GM23338 (cell line): ENCODE data around the gene GAP43. TPM values are rescaled to one million over a fixed set of nuclear protein-coding genes. Genes with fewer than 3 reads are reported as not detected.

Experiments used
- ATAC-seq: fragments of 200-7000 bp; cut with Tn5 transposase; 3 replicates; pipeline ENCODE4 v1.9.1; 2020
- DNase-seq: peaks from one replicate; pipeline ENCODE4 v3.0.0-alpha.2; 2015; ENCODE audit warnings: low spot score
- H2AFZ ChIP-seq: fragments of 200-600 bp; sonication (generic); 2 replicates; pipeline ENCODE4 v1.8.0; 2016; ENCODE audit warnings: antibody characterized with exemption, mild to moderate bottlenecking, moderate library complexity
- H3F3A ChIP-seq: fragments of 200-600 bp; sonication (generic); replicated peaks from 2 replicates; pipeline ENCODE4 v1.8.0; 2017; ENCODE audit warnings: antibody characterized with exemption, mixed run types, low read depth
- H3K27ac ChIP-seq: fragments of 200-600 bp; sonication (generic); 2 replicates; pipeline ENCODE4 v1.6.1; 2016; ENCODE audit warnings: low read depth
- H3K27me3 ChIP-seq: fragments of 200-600 bp; sonication (generic); 2 replicates; pipeline ENCODE4 v1.8.0; 2016; ENCODE audit warnings: mild to moderate bottlenecking, mixed run types, moderate library complexity; ENCODE audit not compliant: insufficient read depth
- H3K36me3 ChIP-seq: fragments of 200-600 bp; sonication (generic); 2 replicates; pipeline ENCODE4 v1.8.0; 2016; ENCODE audit warnings: mild to moderate bottlenecking; ENCODE audit not compliant: insufficient read depth
- H3K4me1 ChIP-seq: fragments of 200-600 bp; sonication (generic); 2 replicates; pipeline ENCODE4 v1.8.0; 2016; ENCODE audit warnings: mild to moderate bottlenecking, moderate library complexity; ENCODE audit not compliant: insufficient read depth
- H3K4me2 ChIP-seq: fragments of 200-600 bp; sonication (generic); 2 replicates; pipeline ENCODE4 v1.7.1; 2017; ENCODE audit warnings: mixed run types
- H3K4me3 ChIP-seq: fragments of 200-600 bp; sonication (generic); 2 replicates; pipeline ENCODE4 v1.6.1; 2016; ENCODE audit warnings: mixed run types
- H3K79me2 ChIP-seq: fragments of 200-600 bp; sonication (generic); replicated peaks from 2 replicates; pipeline ENCODE4 v1.8.0; 2017; ENCODE audit warnings: mild to moderate bottlenecking; ENCODE audit not compliant: insufficient read depth
- H3K9me2 ChIP-seq: fragments of 200-600 bp; sonication (generic); 2 replicates; pipeline ENCODE4 v1.8.0; 2017; ENCODE audit not compliant: insufficient read depth
- H4K20me1 ChIP-seq: fragments of 200-600 bp; sonication (generic); replicated peaks from 2 replicates; pipeline ENCODE4 v1.8.0; 2017; ENCODE audit warnings: mild to moderate bottlenecking; ENCODE audit not compliant: insufficient read depth
- H3K27ac Mint-ChIP-seq: 2 replicates; pipeline ENCODE4 v1.8.0; 2020; ENCODE audit warnings: inconsistent platforms, mild to moderate bottlenecking, moderate library complexity, mixed read lengths
- H3K27me3 Mint-ChIP-seq: 3 replicates; pipeline ENCODE4 v1.8.0; 2022; ENCODE audit warnings: low read depth, mild to moderate bottlenecking, moderate library complexity, mixed read lengths, inconsistent platforms; ENCODE audit not compliant: insufficient read depth, poor library complexity
- H3K36me3 Mint-ChIP-seq: 3 replicates; pipeline ENCODE4 v1.8.0; 2021; ENCODE audit warnings: low read depth, mild to moderate bottlenecking, inconsistent platforms, moderate library complexity, mixed read lengths
- H3K4me1 Mint-ChIP-seq: 3 replicates; pipeline ENCODE4 v1.8.0; 2020; ENCODE audit warnings: mild to moderate bottlenecking, inconsistent platforms, mixed read lengths
- H3K4me3 Mint-ChIP-seq: 3 replicates; pipeline ENCODE4 v1.8.0; 2021; ENCODE audit warnings: moderate library complexity, mild to moderate bottlenecking, inconsistent platforms, mixed read lengths
- H3K9me3 Mint-ChIP-seq: 3 replicates; pipeline ENCODE4 v1.8.0; 2020; ENCODE audit warnings: moderate library complexity, mild to moderate bottlenecking, inconsistent platforms, mixed read lengths
- CREB1 ChIP-seq: fragments of 250-450 bp; sonication (Bioruptor Pico); IDR thresholded peaks from 2 replicates; pipeline ENCODE4 v1.5.0; 2020; ENCODE audit warnings: low read depth, mild to moderate bottlenecking, moderate library complexity
- EZH2 ChIP-seq: fragments of 200-600 bp; sonication (generic); IDR thresholded peaks from one replicate; pipeline ENCODE4 v1.8.0; 2017; ENCODE audit warnings: antibody characterized with exemption, mild to moderate bottlenecking, low read depth; ENCODE audit not compliant: unreplicated experiment
- EZH2phosphoT487 ChIP-seq: fragments of 200-600 bp; sonication (generic); IDR thresholded peaks from one replicate; pipeline ENCODE4 v1.8.1; 2018; ENCODE audit warnings: antibody characterized with exemption; ENCODE audit not compliant: unreplicated experiment
- JUNB ChIP-seq: IDR thresholded peaks from one replicate; pipeline ENCODE4 v1.6.1; 2016; ENCODE audit warnings: antibody characterized with exemption; ENCODE audit not compliant: unreplicated experiment
- NANOG ChIP-seq: IDR thresholded peaks from 2 replicates; pipeline ENCODE4 v1.6.1; 2016; ENCODE audit warnings: antibody characterized with exemption, borderline replicate concordance
- POLR2AphosphoS5 ChIP-seq: IDR thresholded peaks from 2 replicates; pipeline ENCODE4 v1.6.1; 2016; ENCODE audit warnings: antibody characterized with exemption, low read depth
- STAT1 ChIP-seq: IDR thresholded peaks from one replicate; pipeline ENCODE4 v1.6.1; 2016; ENCODE audit warnings: antibody characterized with exemption; ENCODE audit not compliant: unreplicated experiment
- ZNF114 ChIP-seq: fragments of 250-450 bp; sonication (Bioruptor Pico); IDR thresholded peaks from 2 replicates; pipeline ENCODE4 v1.5.0; 2020; ENCODE audit warnings: mild to moderate bottlenecking, moderate library complexity
- ZNF462 ChIP-seq: fragments of 250-450 bp; sonication (Bioruptor Pico); IDR thresholded peaks from 2 replicates; pipeline ENCODE4 v1.5.0; 2020; ENCODE audit warnings: mild to moderate bottlenecking, moderate library complexity
- polyA plus RNA-seq: library from polyadenylated mRNA; unstranded; fragments of >200 nt; fragmentation: Nextera tagmentation; extraction: Ambion mirVana; gene quantifications from 2 replicates; pipeline ENCODE4 v1.2.1, GENCODE V29; 2016
- total RNA-seq: library from RNA; depleted of rRNA; stranded (reverse); fragments of >200 nt; shearing (Covaris generic); gene quantifications from 2 replicates; pipeline ENCODE4 v1.2.3, GENCODE V29; 2014
- TF ChIP-seq, protein P1 (sequence below), 2 experiments: fragments of 200-600 bp in 1 of 2; sonication (generic) in 1 of 2; conservative IDR thresholded peaks; 2 replicates each; pipeline versions ENCODE4 v1.5.1 to v1.6.1; 2016 to 2017; ENCODE audit warnings: antibody characterized with exemption in 2 of 2, low read depth in 2 of 2, mild to moderate bottlenecking in 2 of 2, moderate library complexity in 1 of 2
- TF ChIP-seq, protein P2 (sequence below): IDR thresholded peaks from one replicate; pipeline ENCODE4 v1.6.1; 2018; ENCODE audit warnings: antibody characterized with exemption; ENCODE audit not compliant: unreplicated experiment

GAP43 gene
- total and polyA plus RNA-seq, 2 experiments from 2014 or later = 16.1 to 48.1 TPM

- no peak for TF ChIP-seq ZNF462 (CRISPR knock-in tag)
- TF ChIP-seq EZH2phosphoT487 = no peak
- no peak for TF ChIP-seq JUNB
- no peak for TF ChIP-seq EZH2
- TF ChIP-seq POLR2AphosphoS5 = no peak
- TF ChIP-seq, protein P1, sequence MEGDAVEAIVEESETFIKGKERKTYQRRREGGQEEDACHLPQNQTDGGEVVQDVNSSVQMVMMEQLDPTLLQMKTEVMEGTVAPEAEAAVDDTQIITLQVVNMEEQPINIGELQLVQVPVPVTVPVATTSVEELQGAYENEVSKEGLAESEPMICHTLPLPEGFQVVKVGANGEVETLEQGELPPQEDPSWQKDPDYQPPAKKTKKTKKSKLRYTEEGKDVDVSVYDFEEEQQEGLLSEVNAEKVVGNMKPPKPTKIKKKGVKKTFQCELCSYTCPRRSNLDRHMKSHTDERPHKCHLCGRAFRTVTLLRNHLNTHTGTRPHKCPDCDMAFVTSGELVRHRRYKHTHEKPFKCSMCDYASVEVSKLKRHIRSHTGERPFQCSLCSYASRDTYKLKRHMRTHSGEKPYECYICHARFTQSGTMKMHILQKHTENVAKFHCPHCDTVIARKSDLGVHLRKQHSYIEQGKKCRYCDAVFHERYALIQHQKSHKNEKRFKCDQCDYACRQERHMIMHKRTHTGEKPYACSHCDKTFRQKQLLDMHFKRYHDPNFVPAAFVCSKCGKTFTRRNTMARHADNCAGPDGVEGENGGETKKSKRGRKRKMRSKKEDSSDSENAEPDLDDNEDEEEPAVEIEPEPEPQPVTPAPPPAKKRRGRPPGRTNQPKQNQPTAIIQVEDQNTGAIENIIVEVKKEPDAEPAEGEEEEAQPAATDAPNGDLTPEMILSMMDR (conservative IDR thresholded peaks at IDR 0.05; ENCODE audit: low read depth in 2 of 2) = no peak
Observed at GRCh38 chr3:115685097-115685496, 61.8 kb downstream of the GAP43 start (continued).

DNA sequence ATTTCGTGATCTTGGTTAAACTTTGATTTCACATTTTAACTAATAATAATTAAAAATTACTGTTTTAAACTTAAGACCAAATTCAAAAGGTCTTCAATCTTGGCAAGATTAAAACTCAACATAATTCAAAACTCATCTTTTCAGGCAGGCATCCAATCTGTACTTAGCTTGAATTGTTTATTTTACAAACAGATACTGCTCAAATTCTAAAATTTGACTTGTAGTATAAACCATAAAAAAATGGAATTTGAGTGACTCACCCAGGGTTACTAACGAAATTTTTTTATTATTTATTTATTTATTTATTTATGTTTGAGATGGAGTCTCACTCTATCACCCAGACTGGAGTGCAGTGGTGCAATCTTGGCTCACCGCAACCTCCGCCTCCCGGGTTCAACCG is 64.4 kb downstream of the GAP43 start:
- Histone ChIP-seq H3K9me2 (no peaks in the 10 kb centered on the region), H3K27ac (no peak overlapping the region), H2AFZ (no peak overlapping the region), H3K4me3 (no peak overlapping the region), H3K27me3 (no peaks in the 10 kb centered on the region), H3K4me2 (no peak overlapping the region), H3K79me2 (no peaks in the 10 kb centered on the region), H3K4me1 (no peaks in the 10 kb centered on the region; the same call in 1 of the 2 replicates), H4K20me1 (no peaks in the 10 kb centered on the region), H3F3A (no peaks in the 10 kb centered on the region), H3K36me3 (no peaks in the 10 kb centered on the region)
- Mint-ChIP-seq H3K27ac (no peak overlapping the region), H3K4me1 (peaks cover 13% of the 10 kb centered on the region), H3K9me3 (no peaks in the 10 kb centered on the region), H3K4me3 (no peak overlapping the region), H3K27me3 (peaks cover 2% of the 10 kb centered on the region), H3K36me3 (no peaks in the 10 kb centered on the region)
- ATAC-seq (no peak), DNase-seq (no peak)
- TF ChIP-seq EZH2 (no peak), CREB1 (no peak), NANOG (no peak), POLR2AphosphoS5 (no peak), ZNF114 (CRISPR knock-in tag) (no peak), STAT1 (no peak)
- TF ChIP-seq, protein P1 (conservative IDR thresholded peaks at IDR 0.05; ENCODE audit: low read depth in 2 of 2) = no peak
- TF ChIP-seq, protein P2, sequence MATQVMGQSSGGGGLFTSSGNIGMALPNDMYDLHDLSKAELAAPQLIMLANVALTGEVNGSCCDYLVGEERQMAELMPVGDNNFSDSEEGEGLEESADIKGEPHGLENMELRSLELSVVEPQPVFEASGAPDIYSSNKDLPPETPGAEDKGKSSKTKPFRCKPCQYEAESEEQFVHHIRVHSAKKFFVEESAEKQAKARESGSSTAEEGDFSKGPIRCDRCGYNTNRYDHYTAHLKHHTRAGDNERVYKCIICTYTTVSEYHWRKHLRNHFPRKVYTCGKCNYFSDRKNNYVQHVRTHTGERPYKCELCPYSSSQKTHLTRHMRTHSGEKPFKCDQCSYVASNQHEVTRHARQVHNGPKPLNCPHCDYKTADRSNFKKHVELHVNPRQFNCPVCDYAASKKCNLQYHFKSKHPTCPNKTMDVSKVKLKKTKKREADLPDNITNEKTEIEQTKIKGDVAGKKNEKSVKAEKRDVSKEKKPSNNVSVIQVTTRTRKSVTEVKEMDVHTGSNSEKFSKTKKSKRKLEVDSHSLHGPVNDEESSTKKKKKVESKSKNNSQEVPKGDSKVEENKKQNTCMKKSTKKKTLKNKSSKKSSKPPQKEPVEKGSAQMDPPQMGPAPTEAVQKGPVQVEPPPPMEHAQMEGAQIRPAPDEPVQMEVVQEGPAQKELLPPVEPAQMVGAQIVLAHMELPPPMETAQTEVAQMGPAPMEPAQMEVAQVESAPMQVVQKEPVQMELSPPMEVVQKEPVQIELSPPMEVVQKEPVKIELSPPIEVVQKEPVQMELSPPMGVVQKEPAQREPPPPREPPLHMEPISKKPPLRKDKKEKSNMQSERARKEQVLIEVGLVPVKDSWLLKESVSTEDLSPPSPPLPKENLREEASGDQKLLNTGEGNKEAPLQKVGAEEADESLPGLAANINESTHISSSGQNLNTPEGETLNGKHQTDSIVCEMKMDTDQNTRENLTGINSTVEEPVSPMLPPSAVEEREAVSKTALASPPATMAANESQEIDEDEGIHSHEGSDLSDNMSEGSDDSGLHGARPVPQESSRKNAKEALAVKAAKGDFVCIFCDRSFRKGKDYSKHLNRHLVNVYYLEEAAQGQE = no peak
